Progenitor cell of endocrine pancreas (in vitro differentiated cells): ENCODE data around the gene SAMD15. TPM values are rescaled to one million over a fixed set of nuclear protein-coding genes. Genes with fewer than 3 reads are reported as not detected.
A peak's percentile ranks its signal among the peaks of the same experiment; 100 is the strongest.
"Not testable (repeated sequence)": the region's sequence is repeated elsewhere in the genome, so short reads cannot be mapped to it uniquely, and the experiment has no call there.

Source experiments
- DNase-seq: peaks from one replicate; pipeline ENCODE4 v3.0.0; 2021; ENCODE audit warnings: low spot score; ENCODE audit not compliant: unreplicated experiment
- H3K27ac Mint-ChIP-seq: 2 replicates; pipeline ENCODE4 v1.8.0; 2021; ENCODE audit warnings: mild to moderate bottlenecking, moderate library complexity, mixed read lengths
- H3K27me3 Mint-ChIP-seq: 2 replicates; pipeline ENCODE4 v1.8.0; 2021; ENCODE audit warnings: mixed read lengths
- H3K36me3 Mint-ChIP-seq: 2 replicates; pipeline ENCODE4 v1.8.0; 2022; ENCODE audit warnings: mixed read lengths; ENCODE audit not compliant: insufficient read depth
- H3K4me1 Mint-ChIP-seq: 2 replicates; pipeline ENCODE4 v1.8.0; 2021; ENCODE audit warnings: low read depth, mixed read lengths
- H3K4me3 Mint-ChIP-seq: 2 replicates; pipeline ENCODE4 v1.8.0; 2021; ENCODE audit warnings: low read depth, mild to moderate bottlenecking, moderate library complexity, mixed read lengths
- H3K9me3 Mint-ChIP-seq: 2 replicates; pipeline ENCODE4 v1.8.0; 2021; ENCODE audit warnings: low read depth, mixed read lengths
- CTCF ChIP-seq: fragments of 200-600 bp; sonication (generic); IDR thresholded peaks from one replicate; pipeline ENCODE4 v1.5.0; 2021; ENCODE audit warnings: antibody characterized with exemption, mild to moderate bottlenecking; ENCODE audit not compliant: unreplicated experiment
- long read RNA-seq: library from polyadenylated mRNA; unstranded; transcript quantifications from one replicate; pipeline ENCODE4 v2.0.0, GENCODE V29; 2020
- total RNA-seq: library from RNA; stranded (reverse); gene quantifications from 2 replicates; pipeline ENCODE4 v1.2.1, GENCODE V29; 2021

The SAMD15 gene
- 9.5 and 10.7 TPM in 2 replicates for total RNA-seq
- long read RNA-seq, partial matches to known transcripts, result 0 of 7 reads
- long read RNA-seq, other reads (novel, unspliced or antisense), result 5 of 7 reads

- no peaks in the 10 kb centered on the region for H3K27me3 Mint-ChIP-seq
- peak; percentile 79 for DNase-seq
- H3K4me1 Mint-ChIP-seq, result peaks cover 19% of the 10 kb centered on the region
- no peaks in the 10 kb centered on the region for H3K9me3 Mint-ChIP-seq
- H3K27ac Mint-ChIP-seq, result peak within 1 kb of the TSS; percentile 96
- TF ChIP-seq CTCF, result peak; percentile 39
- H3K4me3 Mint-ChIP-seq, result peak within 1 kb of the TSS; percentile 88
- peaks cover 5% of the 10 kb centered on the region for H3K36me3 Mint-ChIP-seq
Measured at GRCh38 chr14:77376771-77377501, at the start of gene SAMD15, which contains the start of gene TMED8. SAMD15 (plus strand) TSS chr14:77377379; CDS start chr14:77377419, 40 bp downstream. TMED8 (minus strand) TSS chr14:77377094; CDS start chr14:77377053, 41 bp downstream.

- no peaks in the 10 kb centered on the region for H3K27me3 Mint-ChIP-seq
- H3K27ac Mint-ChIP-seq, result no peak overlapping the region
- no peak for DNase-seq
- H3K9me3 Mint-ChIP-seq, result no peaks in the 10 kb centered on the region
- no peaks in the 10 kb centered on the region for H3K36me3 Mint-ChIP-seq
- peaks cover 6% of the 10 kb centered on the region for H3K4me1 Mint-ChIP-seq
- H3K4me3 Mint-ChIP-seq, result no peak overlapping the region
- TF ChIP-seq CTCF, result no peak
Measured at GRCh38 chr14:77329872-77330271, 47.3 kb upstream of the SAMD15 start.

DNA sequence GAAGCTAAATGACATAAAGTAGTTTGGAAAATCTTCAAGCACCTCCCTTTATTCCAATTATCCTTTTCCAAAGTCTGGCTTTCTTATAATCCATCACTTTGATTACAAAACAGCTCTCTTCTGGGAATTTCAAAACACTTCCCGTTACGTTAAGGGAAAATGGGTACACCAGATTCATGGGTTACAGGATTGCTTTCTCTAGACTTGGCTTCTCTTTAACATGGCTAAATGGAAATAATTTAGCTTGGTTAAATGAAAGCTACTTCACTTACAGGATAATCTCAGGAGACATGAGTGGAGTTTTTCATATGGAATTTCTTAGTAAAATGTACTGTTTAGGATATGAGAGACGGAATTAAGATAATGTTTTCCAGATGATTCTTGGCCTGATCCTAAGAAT is 41.6 kb upstream of the SAMD15 start:
- Mint-ChIP-seq H3K36me3 (no peaks in the 10 kb centered on the region), H3K4me3 (no peak overlapping the region), H3K27me3 (no peaks in the 10 kb centered on the region), H3K27ac (peak overlapping the region; percentile 20), H3K4me1 (peaks cover 42% of the 10 kb centered on the region), H3K9me3 (no peaks in the 10 kb centered on the region)
- DNase-seq, result no peak
- TF ChIP-seq CTCF, result no peak

DNA sequence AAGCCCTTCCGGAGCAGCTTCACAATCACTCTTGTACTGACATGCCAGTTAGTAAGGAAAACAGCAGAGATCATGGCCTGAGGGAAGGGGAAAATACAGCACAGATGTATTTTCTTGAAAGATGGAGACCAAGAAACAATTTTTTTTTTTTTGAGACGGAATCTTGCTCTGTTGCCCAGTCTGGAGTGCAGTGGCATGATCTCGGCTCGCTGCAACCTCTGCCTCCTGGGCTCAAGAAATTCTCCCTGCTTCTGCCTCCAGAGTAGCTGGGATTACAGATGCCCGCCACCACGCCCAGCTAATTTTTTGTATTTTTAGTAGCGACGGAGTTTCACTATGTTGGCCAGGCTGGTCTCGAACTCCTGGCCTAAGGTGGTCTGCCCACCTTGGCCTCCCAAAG is 39.9 kb upstream of the SAMD15 start:
- Mint-ChIP-seq H3K4me1 (peaks cover 43% of the 10 kb centered on the region), H3K36me3 (peaks cover 15% of the 10 kb centered on the region)
- not testable (repeated sequence) for H3K4me3 Mint-ChIP-seq, DNase-seq, H3K27ac Mint-ChIP-seq, H3K9me3 Mint-ChIP-seq, H3K27me3 Mint-ChIP-seq

DNA sequence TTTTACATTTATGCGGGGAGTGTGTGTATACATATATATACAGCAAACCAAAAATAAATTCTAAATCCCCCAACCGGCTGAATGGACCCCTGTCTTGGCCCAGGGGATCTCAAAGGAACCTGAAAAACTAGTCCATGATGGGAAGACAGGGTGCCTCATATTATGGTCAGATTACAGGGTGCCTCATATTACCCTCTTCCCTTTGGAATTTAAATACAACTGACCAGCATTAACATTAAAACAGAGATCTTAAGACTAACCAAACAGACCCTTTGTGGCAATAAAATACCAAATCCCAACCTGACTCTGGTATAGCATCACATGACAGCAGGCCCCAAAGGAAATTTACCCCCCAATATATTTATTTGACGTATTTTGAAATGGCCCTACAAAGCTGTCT is 39.3 kb upstream of the SAMD15 start:
- H3K4me1 Mint-ChIP-seq, result peaks cover 47% of the 10 kb centered on the region
- H3K4me3 Mint-ChIP-seq, result no peak overlapping the region
- no peaks in the 10 kb centered on the region for H3K9me3 Mint-ChIP-seq
- H3K36me3 Mint-ChIP-seq, result peaks cover 19% of the 10 kb centered on the region
- H3K27ac Mint-ChIP-seq, result peak overlapping the region; percentile 3
- DNase-seq, result no peak
- H3K27me3 Mint-ChIP-seq, result no peaks in the 10 kb centered on the region
- TF ChIP-seq CTCF, result no peak

DNA sequence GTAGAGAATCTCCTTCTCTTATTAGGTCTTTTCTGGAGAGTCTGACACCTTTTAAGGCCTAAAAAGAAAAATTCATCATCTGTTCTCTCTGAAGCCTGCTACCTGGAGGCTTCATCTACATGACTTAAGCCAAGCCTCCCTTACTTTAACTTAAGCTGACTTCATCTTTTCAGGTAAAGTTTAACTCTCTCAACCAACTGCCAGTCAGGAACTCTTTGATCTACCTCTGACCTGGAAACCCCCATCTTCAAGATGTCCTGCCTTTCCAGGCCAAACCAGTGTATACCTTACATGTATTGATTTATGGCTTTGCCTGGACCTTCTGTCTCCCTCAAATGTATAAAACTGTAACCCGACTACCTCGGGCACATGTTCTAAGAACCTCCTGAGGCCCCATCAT is 38.9 kb upstream of the SAMD15 start:
- Mint-ChIP-seq H3K36me3 (peaks cover 23% of the 10 kb centered on the region), H3K27ac (peak overlapping the region; percentile 46), H3K4me3 (no peak overlapping the region), H3K9me3 (no peaks in the 10 kb centered on the region), H3K27me3 (no peaks in the 10 kb centered on the region), H3K4me1 (peaks cover 51% of the 10 kb centered on the region)
- TF ChIP-seq CTCF, result no peak
- no peak for DNase-seq
